Tibial nerve (tissue), 4 donors: ENCODE measurements around the gene DOCK9.

ENCODE experiments used
- CTCF ChIP-seq, 5 experiments: fragments of 200-600 bp in 3 of 5; fragments of 450-650 bp in 2 of 5; sonication (generic) in 3 of 5; IDR thresholded peaks; one replicate each; pipeline ENCODE4 v1.5.1; 2016 to 2019; ENCODE audit warnings: antibody characterized with exemption in 5 of 5, mild to moderate bottlenecking in 3 of 5, moderate library complexity in 2 of 5
- EP300 ChIP-seq, 2 donors: sonication (generic); formaldehyde crosslinking; IDR thresholded peaks; one replicate each; pipeline ENCODE4 v1.6.1; 2017; ENCODE audit warnings: antibody characterized with exemption in 2 of 2, mild to moderate bottlenecking in 1 of 2
- POLR2A ChIP-seq, 2 donors: fragments of 450-650 bp; IDR thresholded peaks; one replicate each; pipeline ENCODE4 v1.6.1; 2017; ENCODE audit warnings: antibody characterized with exemption in 2 of 2, mild to moderate bottlenecking in 2 of 2, moderate library complexity in 2 of 2

GRCh38 chr13:98989469-98990235 is 11.8 kb upstream of the DOCK9 start:
- no peak for TF ChIP-seq POLR2A (IDR thresholded peaks at IDR 0.05)
- TF ChIP-seq CTCF (IDR thresholded peaks at IDR 0.05): no peak
- no peak for TF ChIP-seq EP300 (IDR thresholded peaks at IDR 0.05)
